GM18870 (cell line): Measurements from ENCODE around the gene SLFN13.
"Not testable (repeated sequence)": the region's sequence is repeated elsewhere in the genome, so short reads cannot be mapped to it uniquely, and the experiment has no call there.

ENCODE experiments used
- ATAC-seq: cut with Tn5 transposase; IDR thresholded peaks from one replicate; pipeline ENCODE4 v1.9.1; 2021; ENCODE audit warnings: moderate library complexity; ENCODE audit not compliant: unreplicated experiment

SLFN13 gene

GRCh38 chr17:35432176-35433074, 16.1 kb downstream of the SLFN13 start, which contains the start of gene SLFN12:
Gene SLFN12 (minus strand): TSS chr17:35432500. CDS start chr17:35423028, 9,472 bp downstream.
- ATAC-seq: peak; percentile 69

GRCh38 chr17:35429702-35430101, 18.9 kb downstream of the SLFN13 start:
- ATAC-seq: no peak

- no peak for ATAC-seq
Measured at GRCh38 chr17:35428229-35428628, 20.3 kb downstream of the SLFN13 start.

- no peak for ATAC-seq
Measured at GRCh38 chr17:35423761-35424160, 24.8 kb downstream of the SLFN13 start.

GRCh38 chr17:35421069-35421468, 27.5 kb downstream of the SLFN13 start:
- not testable (repeated sequence) for ATAC-seq

GRCh38 chr17:35416659-35417058, 31.9 kb downstream of the SLFN13 start:
- no peak for ATAC-seq

- not testable (repeated sequence) for ATAC-seq
Measured at GRCh38 chr17:35414707-35415106, 33.9 kb downstream of the SLFN13 start.

- ATAC-seq: no peak
Measured at GRCh38 chr17:35414247-35414646, 34.3 kb downstream of the SLFN13 start.

GRCh38 chr17:35407531-35407930, 41.0 kb downstream of the SLFN13 start:
- ATAC-seq: no peak

- no peak for ATAC-seq
Measured at GRCh38 chr17:35406568-35406967, 42.0 kb downstream of the SLFN13 start.

GRCh38 chr17:35404360-35404759, 44.2 kb downstream of the SLFN13 start:
- ATAC-seq: no peak

- ATAC-seq: not testable (repeated sequence)
Measured at GRCh38 chr17:35393783-35394182, 54.8 kb downstream of the SLFN13 start.

- ATAC-seq: no peak
Measured at GRCh38 chr17:35390663-35391062, 57.9 kb downstream of the SLFN13 start.

GRCh38 chr17:35390156-35390555, 58.4 kb downstream of the SLFN13 start:
- no peak for ATAC-seq

GRCh38 chr17:35387496-35387895, 61.1 kb downstream of the SLFN13 start:
- no peak for ATAC-seq
